PC-9 (cell line): ENCODE measurements around the gene BTRC.

ENCODE experiments used
- CTCF ChIP-seq: fragments of 200-600 bp; sonication (generic); conservative IDR thresholded peaks from 2 replicates; pipeline ENCODE4 v1.6.1; 2017; ENCODE audit warnings: mixed run types, antibody characterized with exemption, mild to moderate bottlenecking, moderate library complexity
- EZH2 ChIP-seq: fragments of 200-600 bp; sonication (generic); IDR thresholded peaks from 2 replicates; pipeline ENCODE4 v1.8.0; 2017; ENCODE audit warnings: antibody characterized with exemption, low read depth

- TF ChIP-seq EZH2 (no peak), CTCF (peak; percentile 60; the same call in 1 of the 2 replicates)
Measured at GRCh38 chr10:101536800-101537199, 182.8 kb downstream of the BTRC start.
